Activated B cell treated with CpG ODN at 0.5 μM for 24 hours (primary cell): ENCODE results near the gene RUVBL1. TPM values are rescaled to one million over a fixed set of nuclear protein-coding genes. Genes with fewer than 3 reads are reported as not detected.

Experiments used
- ATAC-seq: fragments of 200-7000 bp; cut with Tn5 transposase; one replicate; pipeline ENCODE4 v1.10.0; 2021; ENCODE audit warnings: low read depth, mild to moderate bottlenecking, moderate library complexity
- CTCF ChIA-PET: fragments of 350-600 bp; sonication (Branson Sonifier 250); formaldehyde crosslinking; loops from one replicate; lab custom pipeline; 2021; ENCODE audit warnings: antibody characterized with exemption; lab: Charles Lee
- POLR2A ChIA-PET: fragments of 350-600 bp; sonication (Branson Sonifier 250); formaldehyde crosslinking; loops from one replicate; lab custom pipeline; 2021; ENCODE audit warnings: antibody characterized with exemption; lab: Charles Lee
- DNase-seq: peaks from one replicate; pipeline ENCODE4 v3.0.0; 2022
- H3K27ac Mint-ChIP-seq: one replicate; pipeline ENCODE4 v1.8.0; 2020; ENCODE audit warnings: mixed read lengths
- H3K27me3 Mint-ChIP-seq: one replicate; pipeline ENCODE4 v1.8.0; 2021; ENCODE audit warnings: mixed read lengths
- H3K36me3 Mint-ChIP-seq: one replicate; pipeline ENCODE4 v1.8.0; 2021; ENCODE audit warnings: low read depth, mixed read lengths
- H3K4me1 Mint-ChIP-seq: one replicate; pipeline ENCODE4 v1.8.0; 2021; ENCODE audit warnings: mixed read lengths
- H3K4me3 Mint-ChIP-seq: one replicate; pipeline ENCODE4 v1.8.0; 2020; ENCODE audit warnings: mild to moderate bottlenecking, mixed read lengths
- H3K9me3 Mint-ChIP-seq: one replicate; pipeline ENCODE4 v1.8.0; 2020; ENCODE audit warnings: mixed read lengths
- intact Hi-C: fragments of 100-400 bp; cut with micrococcal nuclease; formaldehyde crosslinking; loops from one replicate; pipeline ENCODE4 v1.15.1; 2024
- total RNA-seq: library from RNA; stranded (reverse); gene quantifications from 2 replicates; pipeline ENCODE4 v1.2.3, GENCODE V29; 2022
- TF ChIP-seq, protein P1 (sequence below): fragments of 200-600 bp; IDR thresholded peaks from one replicate; pipeline ENCODE4 v1.8.0; 2022; ENCODE audit warnings: antibody characterized with exemption, mild to moderate bottlenecking

The RUVBL1 gene
- total RNA-seq, 1 donor from 2014 or later, result 44.8 TPM

DNA sequence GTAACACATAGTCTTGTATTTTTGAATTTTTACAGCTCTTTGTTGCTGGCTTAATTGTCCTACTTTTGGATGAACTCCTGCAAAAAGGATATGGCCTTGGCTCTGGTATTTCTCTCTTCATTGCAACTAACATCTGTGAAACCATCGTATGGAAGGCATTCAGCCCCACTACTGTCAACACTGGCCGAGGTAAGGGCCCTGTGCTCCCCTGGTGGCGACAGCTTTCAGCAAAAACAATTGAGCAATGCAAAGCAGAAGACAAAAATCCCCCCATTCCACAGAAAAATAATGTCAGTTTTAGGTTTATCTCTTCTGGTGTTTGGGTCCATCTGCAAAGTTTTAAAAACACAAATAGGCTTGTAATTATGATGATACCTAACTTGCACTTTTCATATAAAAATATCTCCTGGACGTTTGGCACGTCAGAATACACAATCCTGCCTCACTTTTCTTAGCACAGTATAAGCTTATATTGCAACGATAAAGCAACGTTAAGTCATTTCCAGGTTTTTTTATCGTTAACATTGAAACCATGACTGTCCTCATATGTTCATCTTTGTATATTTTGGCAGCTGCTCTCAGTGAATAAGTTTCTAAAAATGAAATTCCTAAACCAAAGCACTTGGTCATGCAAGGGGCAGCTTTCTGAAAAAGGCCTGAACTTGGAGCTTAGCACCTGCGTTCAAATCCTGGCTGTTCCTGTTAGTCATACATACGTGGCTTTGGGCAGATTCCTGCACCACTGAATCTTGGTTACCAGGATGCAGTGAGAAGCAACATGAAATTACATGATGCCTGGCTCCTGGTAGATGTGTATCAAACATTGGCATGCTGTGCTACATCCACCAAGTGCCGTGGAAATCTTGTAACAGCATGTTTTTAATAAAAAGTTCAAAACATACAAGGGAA is 62.9 kb downstream of the RUVBL1 start:
- ATAC-seq (no peak), DNase-seq (no peak)
- Mint-ChIP-seq H3K9me3 (no peaks in the 10 kb centered on the region), H3K36me3 (peaks cover 91% of the 10 kb centered on the region), H3K27me3 (no peaks in the 10 kb centered on the region), H3K27ac (no peak overlapping the region), H3K4me3 (no peak overlapping the region), H3K4me1 (peaks cover under 1% of the 10 kb centered on the region)
- TF ChIP-seq, protein P1, sequence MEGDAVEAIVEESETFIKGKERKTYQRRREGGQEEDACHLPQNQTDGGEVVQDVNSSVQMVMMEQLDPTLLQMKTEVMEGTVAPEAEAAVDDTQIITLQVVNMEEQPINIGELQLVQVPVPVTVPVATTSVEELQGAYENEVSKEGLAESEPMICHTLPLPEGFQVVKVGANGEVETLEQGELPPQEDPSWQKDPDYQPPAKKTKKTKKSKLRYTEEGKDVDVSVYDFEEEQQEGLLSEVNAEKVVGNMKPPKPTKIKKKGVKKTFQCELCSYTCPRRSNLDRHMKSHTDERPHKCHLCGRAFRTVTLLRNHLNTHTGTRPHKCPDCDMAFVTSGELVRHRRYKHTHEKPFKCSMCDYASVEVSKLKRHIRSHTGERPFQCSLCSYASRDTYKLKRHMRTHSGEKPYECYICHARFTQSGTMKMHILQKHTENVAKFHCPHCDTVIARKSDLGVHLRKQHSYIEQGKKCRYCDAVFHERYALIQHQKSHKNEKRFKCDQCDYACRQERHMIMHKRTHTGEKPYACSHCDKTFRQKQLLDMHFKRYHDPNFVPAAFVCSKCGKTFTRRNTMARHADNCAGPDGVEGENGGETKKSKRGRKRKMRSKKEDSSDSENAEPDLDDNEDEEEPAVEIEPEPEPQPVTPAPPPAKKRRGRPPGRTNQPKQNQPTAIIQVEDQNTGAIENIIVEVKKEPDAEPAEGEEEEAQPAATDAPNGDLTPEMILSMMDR, result no peak
- intact Hi-C loops, result no loop called here
- CTCF ChIA-PET, result interaction anchor here (1.4 kb wide), 1 partner anchor 8 kb away, joined by 3 read pairs; no protein-coding TSS in a partner anchor
- POLR2A ChIA-PET, result no interaction called here

DNA sequence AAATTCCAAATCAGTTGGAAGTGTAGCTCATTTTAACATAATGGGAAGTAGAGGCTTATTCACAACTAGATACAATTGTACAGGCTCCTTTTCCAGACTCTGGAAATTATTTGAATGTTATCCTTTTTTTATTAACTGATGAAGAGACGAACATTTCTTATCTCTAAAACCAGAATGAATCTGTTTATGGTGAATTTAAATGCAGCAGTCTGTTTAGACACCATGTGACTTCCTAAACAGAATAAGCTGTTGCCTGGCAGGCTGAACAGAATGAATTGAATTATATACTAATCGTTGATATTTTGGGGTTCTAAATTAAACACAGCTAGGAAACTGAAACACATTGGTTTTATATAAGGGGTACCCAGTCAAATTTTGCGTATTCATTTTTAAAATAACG is 67.4 kb downstream of the RUVBL1 start:
- POLR2A ChIA-PET, result no interaction called here
- TF ChIP-seq, protein P1, result no peak
- DNase-seq (no peak), ATAC-seq (no peak)
- H3K4me1 Mint-ChIP-seq, result peaks cover 37% of the 10 kb centered on the region
- no peaks in the 10 kb centered on the region for H3K9me3 Mint-ChIP-seq
- CTCF ChIA-PET, result interaction anchor here (1.6 kb wide), 1 partner anchor 18 kb away, joined by 4 read pairs; no protein-coding TSS in a partner anchor
- H3K4me3 Mint-ChIP-seq, result no peak overlapping the region
- peaks cover 77% of the 10 kb centered on the region for H3K36me3 Mint-ChIP-seq
- H3K27ac Mint-ChIP-seq, result no peak overlapping the region
- intact Hi-C loops, result loop anchor here (10.0 kb wide), 1 partner anchor 1581 kb away; the partner anchor contains the start of gene ZXDC
- no peaks in the 10 kb centered on the region for H3K27me3 Mint-ChIP-seq

DNA sequence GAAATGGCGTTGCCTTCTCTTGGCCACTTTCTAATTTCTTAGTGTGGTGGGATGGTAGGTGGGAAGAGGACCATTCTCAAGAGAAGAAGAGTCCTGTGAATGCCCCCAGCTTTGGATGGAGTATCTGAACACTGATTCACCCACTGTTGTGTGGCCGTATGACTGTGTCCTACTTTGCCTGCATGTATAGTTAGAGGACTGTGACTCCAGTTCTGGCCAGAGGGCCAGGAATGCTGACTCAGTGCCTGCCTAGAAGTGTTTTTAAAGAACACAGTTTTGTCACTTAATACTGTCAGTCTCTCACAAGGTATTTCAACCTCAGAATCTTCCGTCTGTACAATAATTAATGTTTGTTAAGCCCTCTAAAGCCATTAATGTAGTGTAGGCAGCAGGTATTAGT is 69.2 kb downstream of the RUVBL1 start:
- TF ChIP-seq, protein P1, result no peak
- POLR2A ChIA-PET, result interaction anchor here (1.3 kb wide), 1 partner anchor 457 kb away, joined by 3 read pairs; no protein-coding TSS in a partner anchor
- ATAC-seq (no peak), DNase-seq (no peak)
- Mint-ChIP-seq H3K36me3 (peaks cover 58% of the 10 kb centered on the region), H3K27ac (no peak overlapping the region), H3K27me3 (no peaks in the 10 kb centered on the region), H3K4me1 (peaks cover 41% of the 10 kb centered on the region), H3K4me3 (peak overlapping the region; percentile 96), H3K9me3 (no peaks in the 10 kb centered on the region)
- CTCF ChIA-PET, result no interaction called here
- intact Hi-C loops, result loop anchor here (2.0 to 10.0 kb wide), 10 partner anchors 14 to 1580 kb away; partner anchors contain the start of genes CHCHD6, HMCES, IFT122 and RAB7A

DNA sequence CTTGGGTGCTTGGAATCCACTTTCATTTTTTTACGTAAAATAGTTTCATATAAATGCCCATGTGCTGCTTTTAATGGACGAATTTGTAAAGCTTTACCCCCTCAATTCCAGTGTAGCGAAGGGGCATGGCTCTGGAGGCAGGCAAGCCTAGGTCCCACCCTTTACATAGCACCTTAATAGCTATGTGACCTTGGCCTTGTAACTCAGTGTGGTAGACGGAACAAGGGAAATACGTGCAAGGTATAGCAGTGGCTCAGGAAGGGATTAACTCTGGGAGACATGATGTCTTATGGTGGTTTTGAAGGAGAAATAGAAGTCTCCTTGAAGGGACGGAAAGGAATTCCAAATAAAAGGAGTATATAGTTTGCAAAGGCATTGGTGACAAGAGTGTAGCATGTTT is 70.0 kb downstream of the RUVBL1 start:
- no peaks in the 10 kb centered on the region for H3K27me3 Mint-ChIP-seq
- TF ChIP-seq, protein P1, result no peak
- intact Hi-C loops, result loop anchor here (2.0 to 10.0 kb wide), 11 partner anchors 15 to 1579 kb away; partner anchors contain the start of genes CHCHD6, HMCES, IFT122 and RAB7A
- POLR2A ChIA-PET, result interaction anchor here (1.3 to 3.3 kb wide), 2 partner anchors 70 to 456 kb away, joined by 3 to 17 read pairs; partner anchors contain the start of gene RUVBL1
- CTCF ChIA-PET, result interaction anchor here (0.9 to 1.0 kb wide), 2 partner anchors 14 to 16 kb away, joined by 3 read pairs; no protein-coding TSS in a partner anchor
- H3K36me3 Mint-ChIP-seq, result peaks cover 52% of the 10 kb centered on the region
- DNase-seq (no peak), ATAC-seq (no peak)
- H3K4me3 Mint-ChIP-seq, result peak overlapping the region; percentile 96
- no peaks in the 10 kb centered on the region for H3K9me3 Mint-ChIP-seq
- H3K27ac Mint-ChIP-seq, result peak overlapping the region; percentile 50
- H3K4me1 Mint-ChIP-seq, result peaks cover 41% of the 10 kb centered on the region
